SK-N-SH (cell line): Measurements from ENCODE around the gene SULT1A3. TPM values are rescaled to one million over a fixed set of nuclear protein-coding genes. Genes with fewer than 3 reads are reported as not detected.

Experiments used
- CTCF ChIA-PET: fragments of 300-600, 350-600 bp; formaldehyde crosslinking; extraction: SDS; loops from one replicate; lab custom pipeline; 2021; lab: Yijun Ruan, JAX
- POLR2A ChIA-PET: fragments of 350-600 bp; sonication (Branson Sonifier 250); formaldehyde crosslinking; extraction: SDS; loops from one replicate; lab custom pipeline; 2020; ENCODE audit warnings: antibody characterized with exemption, inconsistent platforms; lab: Yijun Ruan, JAX
- DNase-seq: peaks from one replicate; pipeline ENCODE4 v3.0.0; 2012
- H2AFZ ChIP-seq: fragments of 200-600 bp; sonication (generic); 2 replicates; pipeline ENCODE4 v1.8.1; 2016; ENCODE audit warnings: antibody characterized with exemption, mild to moderate bottlenecking, low read depth
- H3F3A ChIP-seq: fragments of 200-600 bp; sonication (generic); replicated peaks from 2 replicates; pipeline ENCODE3; 2016; ENCODE audit warnings: antibody characterized with exemption, mild to moderate bottlenecking; ENCODE audit not compliant: insufficient read depth
- H3K27ac ChIP-seq, 2 experiments: fragments of 200-500 bp in 1 of 2; fragments of 200-600 bp in 1 of 2; sonication (Bioruptor generic) in 1 of 2; sonication (generic), shearing (Covaris generic) in 1 of 2; 2 replicates each; pipeline versions ENCODE4 v1.5.1 to v1.6.1; 2014 to 2016; ENCODE audit warnings: low read depth in 2 of 2, inconsistent platforms in 1 of 2, low read length in 1 of 2, mild to moderate bottlenecking in 1 of 2, mixed read lengths in 1 of 2
- H3K27me3 ChIP-seq: fragments of 200-600 bp; sonication (generic), shearing (Covaris generic); 2 replicates; pipeline ENCODE4 v1.6.1; 2016; ENCODE audit warnings: mixed run types; ENCODE audit not compliant: insufficient read depth
- H3K36me3 ChIP-seq, 2 experiments: fragments of 200-500 bp in 1 of 2; fragments of 200-600 bp in 1 of 2; sonication (Bioruptor generic) in 1 of 2; sonication (generic) in 1 of 2; replicated peaks in 1 of 2; 2 replicates each; pipeline versions ENCODE3 to v1.5.1; 2014 to 2016; ENCODE audit warnings: low read length in 1 of 2, mild to moderate bottlenecking in 1 of 2; ENCODE audit not compliant: insufficient read depth in 2 of 2, control insufficient read depth in 1 of 2
- H3K4me1 ChIP-seq, 2 experiments: fragments of 200-500 bp in 1 of 2; fragments of 200-600 bp in 1 of 2; sonication (Bioruptor generic) in 1 of 2; sonication (generic), shearing (Covaris generic) in 1 of 2; 2 replicates each; pipeline versions ENCODE4 v1.5.1 to v1.6.1; 2014 to 2016; ENCODE audit warnings: low read depth in 1 of 2, low read length in 1 of 2, mixed run types in 1 of 2; ENCODE audit not compliant: insufficient read depth in 2 of 2, control insufficient read depth in 1 of 2
- H3K4me2 ChIP-seq: fragments of 200-600 bp; sonication (generic), shearing (Covaris generic); 2 replicates; pipeline ENCODE4 v1.6.1; 2017; ENCODE audit warnings: mixed run types
- H3K4me3 ChIP-seq, 2 experiments: fragments of 200-500 bp in 1 of 2; fragments of 200-600 bp in 1 of 2; sonication (Bioruptor generic) in 1 of 2; sonication (generic), shearing (Covaris generic) in 1 of 2; 2 replicates each; pipeline versions ENCODE4 v1.5.1 to v1.8.1; 2014 to 2016; ENCODE audit warnings: low read depth in 2 of 2, inconsistent platforms in 1 of 2, low read length in 1 of 2, mild to moderate bottlenecking in 1 of 2, mixed read lengths in 1 of 2, moderate library complexity in 1 of 2
- H3K79me2 ChIP-seq: fragments of 200-600 bp; sonication (generic); 2 replicates; pipeline ENCODE4 v1.8.1; 2017; ENCODE audit warnings: mild to moderate bottlenecking; ENCODE audit not compliant: insufficient read depth
- H3K9ac ChIP-seq: fragments of 200-600 bp; sonication (generic); 2 replicates; pipeline ENCODE4 v1.6.1; 2017; ENCODE audit warnings: mixed run types
- H3K9me2 ChIP-seq: fragments of 200-600 bp; sonication (generic); 2 replicates; pipeline ENCODE4 v1.6.1; 2017; ENCODE audit warnings: mixed run types
- H3K9me3 ChIP-seq: fragments of 200-600 bp; sonication (generic); 2 replicates; pipeline ENCODE4 v1.6.1; 2017; ENCODE audit warnings: mixed run types, mild to moderate bottlenecking, moderate library complexity
- H4K20me1 ChIP-seq: fragments of 200-600 bp; sonication (generic); 2 replicates; pipeline ENCODE4 v1.6.1; 2017; ENCODE audit warnings: mild to moderate bottlenecking, mixed run types; ENCODE audit not compliant: insufficient read depth
- CHD2 ChIP-seq: fragments of 150-350 bp; IDR thresholded peaks from 2 replicates; pipeline ENCODE4 v1.6.1; 2018; ENCODE audit warnings: low read length; ENCODE audit not compliant: partially characterized antibody
- ELF1 ChIP-seq: IDR thresholded peaks from 2 replicates; pipeline ENCODE4 v1.4.0; 2012
- FOXJ3 ChIP-seq: sonication (generic); formaldehyde crosslinking; IDR thresholded peaks from 2 replicates; pipeline ENCODE4 v1.5.1; 2020; ENCODE audit warnings: mild to moderate bottlenecking, missing genetic modification reagents
- GABPA ChIP-seq: IDR thresholded peaks from 2 replicates; pipeline ENCODE4 v1.4.0; 2012; ENCODE audit warnings: low read depth, mild to moderate bottlenecking
- NFIC ChIP-seq: IDR thresholded peaks from 2 replicates; pipeline ENCODE4 v1.4.0; 2012; ENCODE audit warnings: borderline replicate concordance
- POLR2AphosphoS5 ChIP-seq: IDR thresholded peaks from 2 replicates; pipeline ENCODE4 v1.6.1; 2012; ENCODE audit warnings: low read depth, low read length
- RCOR1 ChIP-seq: fragments of 150-350 bp; IDR thresholded peaks from 2 replicates; pipeline ENCODE4 v1.6.1; 2017; ENCODE audit warnings: antibody characterized with exemption, low read length
- RXRA ChIP-seq: IDR thresholded peaks from 2 replicates; pipeline ENCODE4 v1.4.0; 2012; ENCODE audit warnings: low read depth, mild to moderate bottlenecking, borderline replicate concordance
- SMC3 ChIP-seq: IDR thresholded peaks from 2 replicates; pipeline ENCODE4 v1.6.1; 2012; ENCODE audit warnings: low read depth, low read length, improper control_type of control experiment
- YY1 ChIP-seq: IDR thresholded peaks from 2 replicates; pipeline ENCODE4 v1.4.0; 2012; ENCODE audit warnings: low read depth, mild to moderate bottlenecking
- WGBS: methylation state at CpG from one replicate; pipeline ENCODE4 v1.1.6; 2017; ENCODE audit warnings: low lambda C conversion rate; 5-methylcytosine and 5-hydroxymethylcytosine counted together
- polyA plus RNA-seq, 3 experiments: library from polyadenylated mRNA; depleted of rRNA; stranded (reverse); fragments of >200 nt; gene quantifications; 2 replicates each; pipeline ENCODE4 v1.2.3, GENCODE V29; 2012
- TF ChIP-seq, protein P1 (sequence below): IDR thresholded peaks from 2 replicates; pipeline ENCODE4 v1.6.1; 2012; ENCODE audit warnings: mild to moderate bottlenecking, low read depth, low read length, moderate library complexity
- TF ChIP-seq, protein P2 (sequence below): fragments of 200-600 bp; sonication (generic); IDR thresholded peaks from 2 replicates; pipeline ENCODE4 v1.6.1; 2017; ENCODE audit warnings: antibody characterized with exemption, mild to moderate bottlenecking, moderate library complexity

Gene SULT1A3
- polyA plus RNA-seq, 1 of the 3 experiments (the other 2 are of a cell fraction) = 20.4 TPM

DNA sequence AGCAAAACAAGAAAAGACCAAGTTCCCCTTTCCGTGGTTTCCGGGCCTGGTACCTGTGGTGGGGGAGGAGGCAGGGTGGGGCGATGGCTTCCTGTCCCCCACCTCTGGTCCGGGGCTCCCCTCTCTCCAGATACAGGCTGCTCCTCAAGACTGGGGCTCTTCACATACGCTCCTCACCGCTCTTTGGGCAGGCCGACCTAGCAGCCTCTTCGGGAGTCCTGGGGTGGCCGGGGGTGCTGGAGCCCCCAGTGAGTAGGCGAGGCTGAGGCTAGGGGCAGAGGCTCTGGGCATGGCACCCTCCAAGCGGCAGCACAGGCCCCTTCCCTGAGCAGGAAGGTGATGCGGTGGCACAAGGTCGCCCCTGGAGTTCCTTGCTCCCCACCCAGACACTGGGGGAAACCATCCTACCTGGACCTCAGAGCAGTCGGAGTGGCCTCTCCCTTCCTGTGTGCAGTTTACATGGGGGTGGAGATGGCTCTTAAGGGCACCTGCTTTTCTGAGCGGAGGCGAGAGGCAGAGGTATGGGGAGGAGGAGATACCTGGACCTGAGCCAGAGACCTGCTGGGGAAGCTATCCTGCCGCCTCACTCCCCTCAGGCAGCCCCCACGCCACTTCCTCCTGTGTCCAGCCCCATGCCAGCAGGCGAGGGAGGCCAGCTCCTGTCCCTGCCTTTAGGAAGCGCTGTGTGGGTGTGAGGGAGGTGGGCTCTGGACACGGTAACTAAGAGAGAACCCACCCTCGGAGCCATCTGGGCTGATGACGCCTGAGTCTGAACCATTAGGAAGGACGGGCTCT is 14.8 kb upstream of the SULT1A3 start:
- Histone ChIP-seq H3K4me2 (peak overlapping the region; percentile 80), H3K27me3 (no peaks in the 10 kb centered on the region), H3K4me1 (peaks cover 0 to 25% of the 10 kb centered on the region in 2 experiments; a peak in 1 of 4 replicates), H3K9ac (peak overlapping the region; percentile 30; the same call in 1 of the 2 replicates), H4K20me1 (no peaks in the 10 kb centered on the region), H2AFZ (peak overlapping the region; percentile 59; the same call in 1 of the 2 replicates), H3K79me2 (no peaks in the 10 kb centered on the region), H3K36me3 (peaks cover 0 to 6% of the 10 kb centered on the region in 2 experiments), H3K9me3 (no peaks in the 10 kb centered on the region), H3K9me2 (no peaks in the 10 kb centered on the region), H3K4me3 (peak overlapping the region; percentile 62 to 66), H3F3A (peaks cover 4% of the 10 kb centered on the region), H3K27ac (no peak overlapping the region)
- TF ChIP-seq GABPA (no peak), SMC3 (no peak), FOXJ3 (no peak), POLR2AphosphoS5 (no peak), RCOR1 (no peak), NFIC (no peak), CHD2 (no peak), ELF1 (no peak), YY1 (no peak), RXRA (no peak)
- TF ChIP-seq, protein P1, sequence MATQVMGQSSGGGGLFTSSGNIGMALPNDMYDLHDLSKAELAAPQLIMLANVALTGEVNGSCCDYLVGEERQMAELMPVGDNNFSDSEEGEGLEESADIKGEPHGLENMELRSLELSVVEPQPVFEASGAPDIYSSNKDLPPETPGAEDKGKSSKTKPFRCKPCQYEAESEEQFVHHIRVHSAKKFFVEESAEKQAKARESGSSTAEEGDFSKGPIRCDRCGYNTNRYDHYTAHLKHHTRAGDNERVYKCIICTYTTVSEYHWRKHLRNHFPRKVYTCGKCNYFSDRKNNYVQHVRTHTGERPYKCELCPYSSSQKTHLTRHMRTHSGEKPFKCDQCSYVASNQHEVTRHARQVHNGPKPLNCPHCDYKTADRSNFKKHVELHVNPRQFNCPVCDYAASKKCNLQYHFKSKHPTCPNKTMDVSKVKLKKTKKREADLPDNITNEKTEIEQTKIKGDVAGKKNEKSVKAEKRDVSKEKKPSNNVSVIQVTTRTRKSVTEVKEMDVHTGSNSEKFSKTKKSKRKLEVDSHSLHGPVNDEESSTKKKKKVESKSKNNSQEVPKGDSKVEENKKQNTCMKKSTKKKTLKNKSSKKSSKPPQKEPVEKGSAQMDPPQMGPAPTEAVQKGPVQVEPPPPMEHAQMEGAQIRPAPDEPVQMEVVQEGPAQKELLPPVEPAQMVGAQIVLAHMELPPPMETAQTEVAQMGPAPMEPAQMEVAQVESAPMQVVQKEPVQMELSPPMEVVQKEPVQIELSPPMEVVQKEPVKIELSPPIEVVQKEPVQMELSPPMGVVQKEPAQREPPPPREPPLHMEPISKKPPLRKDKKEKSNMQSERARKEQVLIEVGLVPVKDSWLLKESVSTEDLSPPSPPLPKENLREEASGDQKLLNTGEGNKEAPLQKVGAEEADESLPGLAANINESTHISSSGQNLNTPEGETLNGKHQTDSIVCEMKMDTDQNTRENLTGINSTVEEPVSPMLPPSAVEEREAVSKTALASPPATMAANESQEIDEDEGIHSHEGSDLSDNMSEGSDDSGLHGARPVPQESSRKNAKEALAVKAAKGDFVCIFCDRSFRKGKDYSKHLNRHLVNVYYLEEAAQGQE = no peak
- TF ChIP-seq, protein P2, sequence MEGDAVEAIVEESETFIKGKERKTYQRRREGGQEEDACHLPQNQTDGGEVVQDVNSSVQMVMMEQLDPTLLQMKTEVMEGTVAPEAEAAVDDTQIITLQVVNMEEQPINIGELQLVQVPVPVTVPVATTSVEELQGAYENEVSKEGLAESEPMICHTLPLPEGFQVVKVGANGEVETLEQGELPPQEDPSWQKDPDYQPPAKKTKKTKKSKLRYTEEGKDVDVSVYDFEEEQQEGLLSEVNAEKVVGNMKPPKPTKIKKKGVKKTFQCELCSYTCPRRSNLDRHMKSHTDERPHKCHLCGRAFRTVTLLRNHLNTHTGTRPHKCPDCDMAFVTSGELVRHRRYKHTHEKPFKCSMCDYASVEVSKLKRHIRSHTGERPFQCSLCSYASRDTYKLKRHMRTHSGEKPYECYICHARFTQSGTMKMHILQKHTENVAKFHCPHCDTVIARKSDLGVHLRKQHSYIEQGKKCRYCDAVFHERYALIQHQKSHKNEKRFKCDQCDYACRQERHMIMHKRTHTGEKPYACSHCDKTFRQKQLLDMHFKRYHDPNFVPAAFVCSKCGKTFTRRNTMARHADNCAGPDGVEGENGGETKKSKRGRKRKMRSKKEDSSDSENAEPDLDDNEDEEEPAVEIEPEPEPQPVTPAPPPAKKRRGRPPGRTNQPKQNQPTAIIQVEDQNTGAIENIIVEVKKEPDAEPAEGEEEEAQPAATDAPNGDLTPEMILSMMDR = no peak
- ChIA-PET CTCF (interaction anchor here (1.4 to 6.0 kb wide), 3 partner anchors 46 to 91 kb away, joined by 4 to 33 read pairs (median 5); partner anchors contain the start of gene TBX6), POLR2A (no interaction called here)
- DNase-seq = peak; percentile 67
- WGBS = 43% methylated on average over 19 of the region's 24 CpGs
